Neural cell (in vitro differentiated cells): ENCODE measurements around the gene DCAF7.

Experiments used
- CTCF ChIP-seq: fragments of 450-650 bp; IDR thresholded peaks from 2 replicates; pipeline ENCODE4 v1.5.1; 2014; ENCODE audit warnings: antibody characterized with exemption, mild to moderate bottlenecking, moderate library complexity; ENCODE audit not compliant: poor library complexity, severe bottlenecking
- EP300 ChIP-seq: fragments of 450-650 bp; conservative IDR thresholded peaks from 2 replicates; pipeline ENCODE4 v1.6.1; 2014; ENCODE audit warnings: antibody characterized with exemption, mild to moderate bottlenecking, moderate library complexity; ENCODE audit not compliant: poor library complexity, severe bottlenecking
- EZH2 ChIP-seq: fragments of 200-600, 300-800 bp; shearing (Covaris generic), sonication (generic); IDR thresholded peaks from 2 replicates; pipeline ENCODE4 v1.6.1; 2014; ENCODE audit warnings: antibody characterized with exemption, low read length, borderline replicate concordance, mild to moderate bottlenecking; ENCODE audit not compliant: insufficient read depth, poor library complexity, severe bottlenecking
- RAD21 ChIP-seq: fragments of 450-650 bp; conservative IDR thresholded peaks from 2 replicates; pipeline ENCODE4 v1.6.1; 2014; ENCODE audit warnings: antibody characterized with exemption, mild to moderate bottlenecking, moderate library complexity
- REST ChIP-seq: IDR thresholded peaks from 2 replicates; pipeline ENCODE4 v1.6.1; 2012; ENCODE audit warnings: borderline replicate concordance

DNA sequence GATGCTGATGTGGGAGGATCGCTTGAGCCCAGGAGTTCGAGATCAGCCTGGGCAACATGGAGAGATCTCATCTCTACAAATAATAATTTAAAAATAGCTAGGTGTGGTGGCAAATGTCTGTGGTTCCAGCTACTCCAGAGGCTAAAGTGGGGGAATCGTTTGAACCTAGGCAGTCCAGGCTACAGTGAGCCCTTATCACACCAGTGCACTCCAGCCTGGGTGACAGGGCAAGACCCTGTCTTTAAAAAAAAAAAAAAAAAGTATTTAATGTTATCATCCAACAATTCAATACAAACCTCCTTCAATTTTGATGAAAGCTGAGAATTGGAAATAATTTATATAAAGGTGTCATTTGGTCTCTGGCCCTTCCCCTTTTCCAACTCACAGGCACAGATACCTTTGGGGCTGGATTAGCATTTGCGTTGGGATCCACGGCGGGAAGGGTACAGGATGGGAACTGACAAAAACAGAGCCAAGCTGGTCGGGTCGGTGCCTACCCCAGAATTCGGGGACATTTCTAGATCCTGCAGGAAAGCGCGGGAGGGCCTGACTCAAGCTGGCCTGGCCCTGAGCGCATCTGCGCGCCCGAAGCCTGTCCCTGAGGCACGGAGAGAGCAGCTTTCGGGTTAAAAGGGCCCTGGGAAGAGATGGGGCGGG, 860 bp upstream of the DCAF7 start:
- no peak for TF ChIP-seq CTCF
- TF ChIP-seq EZH2, result no peak
- TF ChIP-seq RAD21, result no peak
- no peak for TF ChIP-seq EP300
- no peak for TF ChIP-seq REST
